Loucy (cell line): ENCODE data around the gene TSC2.

Experiments
- EZH2phosphoT487 ChIP-seq: fragments of 200-600 bp; IDR thresholded peaks from 2 replicates; pipeline ENCODE4 v1.6.1; 2018; ENCODE audit warnings: antibody characterized with exemption, mild to moderate bottlenecking, moderate library complexity, borderline replicate concordance
- TF ChIP-seq, protein P1 (sequence below): fragments of 200-600 bp; sonication (generic); conservative IDR thresholded peaks from 2 replicates; pipeline ENCODE4 v1.5.1; 2014; ENCODE audit warnings: mild to moderate bottlenecking, antibody characterized with exemption, low read length

DNA sequence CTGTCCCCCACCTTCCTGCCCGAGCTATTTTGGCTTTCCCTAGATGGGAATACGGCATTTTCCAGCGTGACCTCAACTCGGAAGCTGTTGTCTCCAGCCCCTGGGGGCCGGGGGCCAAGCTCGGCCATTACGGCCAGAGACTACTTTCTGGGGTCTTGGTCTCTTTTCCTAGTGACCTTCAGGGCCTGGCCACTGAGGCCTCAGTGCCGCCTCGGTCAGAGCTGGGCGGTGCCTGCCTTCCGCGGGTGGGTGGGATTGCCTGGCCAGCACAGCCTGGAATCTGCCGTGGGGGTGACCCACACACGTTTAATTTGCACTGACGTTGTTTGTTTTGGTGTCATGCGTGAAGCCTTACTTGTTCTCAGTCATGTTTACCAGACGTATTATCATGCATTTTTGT, 29.2 kb downstream of the TSC2 start:
- TF ChIP-seq, protein P1, sequence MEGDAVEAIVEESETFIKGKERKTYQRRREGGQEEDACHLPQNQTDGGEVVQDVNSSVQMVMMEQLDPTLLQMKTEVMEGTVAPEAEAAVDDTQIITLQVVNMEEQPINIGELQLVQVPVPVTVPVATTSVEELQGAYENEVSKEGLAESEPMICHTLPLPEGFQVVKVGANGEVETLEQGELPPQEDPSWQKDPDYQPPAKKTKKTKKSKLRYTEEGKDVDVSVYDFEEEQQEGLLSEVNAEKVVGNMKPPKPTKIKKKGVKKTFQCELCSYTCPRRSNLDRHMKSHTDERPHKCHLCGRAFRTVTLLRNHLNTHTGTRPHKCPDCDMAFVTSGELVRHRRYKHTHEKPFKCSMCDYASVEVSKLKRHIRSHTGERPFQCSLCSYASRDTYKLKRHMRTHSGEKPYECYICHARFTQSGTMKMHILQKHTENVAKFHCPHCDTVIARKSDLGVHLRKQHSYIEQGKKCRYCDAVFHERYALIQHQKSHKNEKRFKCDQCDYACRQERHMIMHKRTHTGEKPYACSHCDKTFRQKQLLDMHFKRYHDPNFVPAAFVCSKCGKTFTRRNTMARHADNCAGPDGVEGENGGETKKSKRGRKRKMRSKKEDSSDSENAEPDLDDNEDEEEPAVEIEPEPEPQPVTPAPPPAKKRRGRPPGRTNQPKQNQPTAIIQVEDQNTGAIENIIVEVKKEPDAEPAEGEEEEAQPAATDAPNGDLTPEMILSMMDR, result no peak
- TF ChIP-seq EZH2phosphoT487, result no peak
